ENCODE measurements around the gene EPC1.

- TF ChIP-seq CTCF (IDR thresholded peaks at IDR 0.05; ENCODE audit: insufficient read depth, low read depth, low read length) = no peak
- no peak for TF ChIP-seq EZH2 (IDR thresholded peaks at IDR 0.05; ENCODE audit: insufficient read depth, low read length)
These were observed 14.6 kb downstream of the EPC1 start for GRCh38 chr10:32332299-32332750.
